Measurements from ENCODE around the gene MYO1E. TPM values are rescaled to one million over a fixed set of nuclear protein-coding genes. Genes with fewer than 3 reads are reported as not detected.
"Not testable (repeated sequence)": the region's sequence is repeated elsewhere in the genome, so short reads cannot be mapped to it uniquely, and the experiment has no call there.

MYO1E gene
- total and polyA plus RNA-seq, 7 donors = 20.6 to 92.2 (median 32.1) TPM

DNA sequence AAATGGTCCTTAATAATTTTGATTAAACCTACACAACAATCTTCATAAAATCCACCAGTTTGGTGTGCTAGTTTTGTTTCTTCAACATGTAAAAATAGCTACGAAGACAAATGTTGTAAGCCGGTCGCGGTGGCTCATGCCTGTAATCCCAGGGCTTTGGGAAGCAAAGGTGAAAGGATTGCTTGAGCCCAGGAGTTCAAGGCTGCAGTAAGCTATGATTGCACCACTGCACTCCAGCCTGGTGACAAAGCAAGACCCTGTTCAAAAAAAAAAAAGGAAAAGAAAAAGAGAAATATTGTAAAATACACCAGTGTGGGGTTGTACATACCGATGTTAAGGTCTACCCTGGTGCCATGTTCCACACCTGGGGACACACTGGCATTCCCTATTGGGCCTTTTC lies 91.0 kb downstream of the MYO1E start:
- Histone ChIP-seq H3K27me3 (no peaks in the 10 kb centered on the region), H3K4me1 (peaks cover 0 to 7% (median 2%) of the 10 kb centered on the region in 4 donors), H3K9me3 (no peaks in the 10 kb centered on the region), H3K27ac (no peak overlapping the region), H3K36me3 (no peaks in the 10 kb centered on the region), H3K4me3 (no peak overlapping the region)
- DNase-seq = no peak
- TF ChIP-seq EP300 (IDR thresholded peaks at IDR 0.05) (no peak), POLR2A (IDR thresholded peaks at IDR 0.05) (no peak), POLR2AphosphoS5 (IDR thresholded peaks at IDR 0.05) (no peak), CTCF (IDR thresholded peaks at IDR 0.05) (no peak)
- WGBS, 2 donors = 96 to 98% methylated on average over 5 of the region's 5 CpGs
- intact Hi-C loops (cut with DNase I) = no loop called here

DNA sequence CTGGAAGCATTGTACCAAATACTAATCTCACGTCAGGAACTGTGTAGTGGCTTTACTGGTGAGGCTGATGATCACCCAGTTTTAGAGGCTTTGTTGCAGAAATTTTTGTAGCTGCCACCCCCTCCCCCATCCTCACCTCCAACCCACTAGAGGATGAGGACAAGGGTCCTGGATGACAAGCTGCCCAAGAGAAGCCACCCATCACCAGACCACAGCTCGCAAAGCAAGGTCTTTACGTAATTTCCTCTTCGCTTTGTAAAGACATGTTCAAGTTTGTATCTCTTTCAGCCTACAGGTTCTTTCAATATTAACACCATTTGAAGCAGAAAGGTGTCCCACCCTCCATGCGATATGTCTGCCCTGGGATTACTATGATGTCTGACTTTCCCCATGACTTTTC lies 91.8 kb downstream of the MYO1E start:
- Histone ChIP-seq H3K9me3 (no peaks in the 10 kb centered on the region), H3K27ac (no peak overlapping the region), H3K36me3 (no peaks in the 10 kb centered on the region), H3K4me3 (no peak overlapping the region), H3K4me1 (peaks cover 0 to 7% (median 2%) of the 10 kb centered on the region in 4 donors), H3K27me3 (no peaks in the 10 kb centered on the region)
- no peak for TF ChIP-seq CTCF (IDR thresholded peaks at IDR 0.05)
- TF ChIP-seq POLR2AphosphoS5 (IDR thresholded peaks at IDR 0.05) = no peak
- TF ChIP-seq EP300 (IDR thresholded peaks at IDR 0.05) = no peak
- TF ChIP-seq POLR2A (IDR thresholded peaks at IDR 0.05) = no peak
- intact Hi-C loops (cut with DNase I) = no loop called here
- WGBS, 2 donors = 91 to 93% methylated on average over 5 of the region's 5 CpGs
- DNase-seq = no peak

DNA sequence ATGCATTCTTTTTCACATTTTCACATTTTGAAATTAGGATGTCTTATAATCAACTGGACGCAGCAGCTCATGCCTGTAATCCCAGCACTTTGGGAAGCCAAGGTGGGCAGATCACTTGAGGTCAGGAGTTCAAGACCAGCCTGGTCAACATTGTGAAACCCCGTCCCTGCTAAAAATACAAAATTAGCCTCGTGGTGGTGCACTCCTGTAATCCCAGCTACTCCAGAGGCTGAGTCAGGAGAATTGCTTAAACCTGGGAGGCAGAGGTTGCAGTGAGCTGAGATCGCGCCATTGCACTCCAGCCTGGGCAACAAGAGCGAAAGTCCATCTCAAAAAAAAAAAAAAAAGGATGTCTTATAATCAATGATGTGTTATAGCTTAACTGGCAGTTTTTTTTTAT lies 92.4 kb downstream of the MYO1E start:
- H3K27me3 ChIP-seq; H3K9me3 ChIP-seq; H3K4me3 ChIP-seq; intact Hi-C loops (cut with DNase I); H3K27ac ChIP-seq; H3K36me3 ChIP-seq; H3K4me1 ChIP-seq; DNase-seq: not testable (repeated sequence)
- WGBS, 2 donors = 80 to 85% methylated on average over 6 of the region's 6 CpGs

DNA sequence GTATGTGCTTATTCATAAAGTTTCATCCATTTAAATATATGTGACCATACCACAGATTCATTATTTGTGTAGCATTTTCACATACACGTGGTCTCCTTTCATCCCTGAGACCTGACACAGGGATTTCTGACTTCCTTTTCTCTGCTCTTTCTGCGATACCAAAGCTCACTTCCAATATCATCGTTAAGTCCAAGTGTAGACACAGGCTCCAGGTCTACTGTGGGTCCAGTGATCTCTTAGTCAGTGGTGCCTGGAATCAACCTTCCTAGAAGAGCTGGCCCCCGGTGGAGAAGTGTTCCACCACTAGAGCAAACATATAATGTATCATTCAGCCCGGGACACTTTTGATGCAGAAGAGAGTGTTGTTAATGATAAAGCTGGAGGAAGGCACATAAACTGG lies 93.6 kb downstream of the MYO1E start:
- TF ChIP-seq CTCF (IDR thresholded peaks at IDR 0.05) (no peak), POLR2AphosphoS5 (IDR thresholded peaks at IDR 0.05) (no peak), EP300 (IDR thresholded peaks at IDR 0.05) (no peak), POLR2A (IDR thresholded peaks at IDR 0.05) (no peak)
- H3K4me3 ChIP-seq = no peak overlapping the region
- no peaks in the 10 kb centered on the region for H3K9me3 ChIP-seq
- intact Hi-C loops (cut with DNase I) = no loop called here
- WGBS, 2 donors = 53 to 81% methylated on average over 5 of the region's 5 CpGs
- no peak overlapping the region for H3K27ac ChIP-seq
- no peaks in the 10 kb centered on the region for H3K27me3 ChIP-seq
- H3K36me3 ChIP-seq = no peaks in the 10 kb centered on the region
- peaks cover 0 to 6% (median 2%) of the 10 kb centered on the region in 4 donors for H3K4me1 ChIP-seq
- no peak for DNase-seq

DNA sequence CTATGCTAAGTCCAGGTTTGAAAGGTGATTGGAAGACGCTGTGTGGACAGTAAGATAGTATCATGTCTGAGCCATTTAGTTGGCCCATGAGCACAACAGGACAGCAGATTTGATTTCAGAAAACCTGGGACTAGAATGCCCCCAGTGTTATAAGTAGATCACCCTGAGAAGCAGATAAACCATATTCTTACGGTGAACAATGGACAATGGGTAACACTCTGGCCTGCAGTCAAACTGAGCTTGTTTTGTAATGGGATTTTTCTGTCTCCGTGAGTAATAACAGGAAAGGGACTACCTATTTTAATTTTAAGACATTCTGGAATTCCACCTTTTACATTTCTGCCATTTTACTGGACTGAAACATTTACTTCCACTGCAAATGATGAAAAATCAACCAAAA lies 94.6 kb downstream of the MYO1E start:
- H3K9me3 ChIP-seq = no peaks in the 10 kb centered on the region
- H3K27me3 ChIP-seq = no peaks in the 10 kb centered on the region
- intact Hi-C loops (cut with DNase I) = no loop called here
- no peak overlapping the region for H3K4me3 ChIP-seq
- H3K4me1 ChIP-seq = no peaks in the 10 kb centered on the region
- no peak for DNase-seq
- H3K36me3 ChIP-seq = no peaks in the 10 kb centered on the region
- 45 to 73% methylated on average over 3 of the region's 3 CpGs for WGBS, 2 donors
- H3K27ac ChIP-seq = no peak overlapping the region
- no peak for TF ChIP-seq EP300 (IDR thresholded peaks at IDR 0.05)
- TF ChIP-seq POLR2A (IDR thresholded peaks at IDR 0.05) = no peak
- TF ChIP-seq CTCF (IDR thresholded peaks at IDR 0.05) = no peak
- TF ChIP-seq POLR2AphosphoS5 (IDR thresholded peaks at IDR 0.05) = no peak

All from sigmoid colon (tissue), 7 donors.